HG02870 (cell line): Measurements from ENCODE around the gene IRAK1BP1.
"Not testable (repeated sequence)": the region's sequence is repeated elsewhere in the genome, so short reads cannot be mapped to it uniquely, and the experiment has no call there.

Experiments
- ATAC-seq: cut with Tn5 transposase; IDR thresholded peaks from one replicate; pipeline ENCODE4 v1.9.1; 2021; ENCODE audit warnings: mild to moderate bottlenecking, moderate library complexity; ENCODE audit not compliant: unreplicated experiment

IRAK1BP1 gene, protein sequence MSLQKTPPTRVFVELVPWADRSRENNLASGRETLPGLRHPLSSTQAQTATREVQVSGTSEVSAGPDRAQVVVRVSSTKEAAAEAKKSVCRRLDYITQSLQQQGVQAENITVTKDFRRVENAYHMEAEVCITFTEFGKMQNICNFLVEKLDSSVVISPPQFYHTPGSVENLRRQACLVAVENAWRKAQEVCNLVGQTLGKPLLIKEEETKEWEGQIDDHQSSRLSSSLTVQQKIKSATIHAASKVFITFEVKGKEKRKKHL

DNA sequence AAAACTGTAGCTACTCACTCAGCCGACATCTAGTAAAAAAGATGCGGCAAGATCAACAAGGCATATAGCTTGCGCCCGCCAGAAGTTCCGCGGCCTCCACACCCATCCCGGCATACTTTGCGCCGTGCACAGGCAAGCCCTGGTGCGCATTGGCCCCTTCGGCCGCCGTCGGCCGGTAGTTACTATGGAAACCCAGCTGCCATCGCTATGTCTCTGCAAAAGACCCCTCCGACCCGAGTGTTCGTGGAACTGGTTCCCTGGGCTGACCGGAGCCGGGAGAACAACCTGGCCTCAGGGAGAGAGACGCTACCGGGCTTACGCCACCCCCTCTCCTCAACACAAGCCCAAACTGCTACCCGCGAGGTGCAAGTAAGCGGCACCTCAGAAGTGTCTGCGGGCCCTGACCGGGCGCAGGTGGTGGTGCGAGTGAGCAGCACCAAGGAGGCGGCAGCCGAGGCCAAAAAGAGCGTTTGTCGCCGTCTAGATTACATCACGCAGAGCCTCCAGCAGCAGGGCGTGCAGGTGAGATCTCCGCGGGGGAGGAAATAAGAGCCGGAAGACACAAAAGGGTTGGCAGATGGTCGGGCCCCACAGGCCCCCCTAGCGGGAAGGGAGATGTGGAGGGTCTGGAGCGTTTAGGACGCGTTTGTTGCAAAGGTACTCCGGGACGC, at the start of gene IRAK1BP1:
TSS of gene IRAK1BP1 (plus strand) at position 182 of the 671 bp plus-strand sequence. CDS start at position 208, 26 bp downstream.
- ATAC-seq: peak; percentile 93

DNA sequence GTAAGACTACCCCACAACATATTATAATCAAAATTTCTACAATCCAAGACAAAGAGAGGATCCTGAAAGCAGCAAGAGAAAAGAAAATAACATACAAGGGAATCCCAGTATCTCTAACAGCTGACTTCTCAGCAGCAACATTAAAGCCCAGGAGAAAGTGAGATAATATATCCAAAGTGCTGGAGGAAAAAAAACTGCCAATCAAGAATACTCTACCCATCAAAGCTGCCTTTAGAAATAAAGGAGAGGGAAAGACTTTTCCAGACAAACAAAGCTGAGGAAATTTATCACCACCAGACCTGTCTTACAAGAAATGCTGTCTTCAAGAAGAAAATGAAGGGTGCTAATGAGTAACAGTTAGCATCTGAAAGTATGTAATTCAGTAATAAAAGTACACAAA, 43.3 kb upstream of the IRAK1BP1 start:
- no peak for ATAC-seq

- no peak for ATAC-seq
Measured at GRCh38 chr6:78829407-78829806, 37.9 kb upstream of the IRAK1BP1 start.

GRCh38 chr6:78830805-78831204, 36.5 kb upstream of the IRAK1BP1 start:
- ATAC-seq: no peak

- ATAC-seq: no peak
Measured at GRCh38 chr6:78831492-78831891, 35.9 kb upstream of the IRAK1BP1 start.

DNA sequence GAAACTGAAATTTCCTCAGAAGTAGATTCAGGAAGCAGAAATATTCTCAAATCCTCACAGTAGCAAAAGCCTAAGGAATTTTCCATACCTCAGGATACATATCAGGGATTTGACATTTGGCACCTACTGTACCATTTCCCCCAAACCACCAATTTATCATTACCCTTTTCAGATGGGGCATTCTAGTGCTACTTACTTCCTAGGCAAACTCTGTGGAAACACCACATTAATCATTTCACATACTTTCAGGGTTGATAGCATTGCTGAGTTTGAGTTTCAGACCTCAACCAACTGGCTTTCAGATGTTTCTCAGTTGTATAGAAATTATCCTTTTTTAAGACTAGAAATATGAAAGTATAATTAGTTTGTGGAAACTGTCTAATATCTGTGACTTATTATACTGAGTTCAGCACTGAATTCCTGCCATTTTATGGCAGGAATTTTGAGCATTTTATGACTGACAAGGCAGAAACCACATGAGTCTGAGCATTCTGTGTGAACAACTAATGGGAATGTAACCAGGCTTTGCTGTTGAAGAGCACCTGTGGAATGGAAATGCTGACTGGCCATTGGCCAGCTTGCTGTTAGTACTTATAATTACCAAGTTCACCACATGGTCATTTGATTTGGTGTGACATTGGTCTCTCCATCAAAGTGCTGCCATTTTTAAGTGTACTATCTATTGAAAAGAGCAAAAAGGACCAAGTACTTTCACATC, 35.1 kb upstream of the IRAK1BP1 start:
- ATAC-seq: peak; percentile 63

DNA sequence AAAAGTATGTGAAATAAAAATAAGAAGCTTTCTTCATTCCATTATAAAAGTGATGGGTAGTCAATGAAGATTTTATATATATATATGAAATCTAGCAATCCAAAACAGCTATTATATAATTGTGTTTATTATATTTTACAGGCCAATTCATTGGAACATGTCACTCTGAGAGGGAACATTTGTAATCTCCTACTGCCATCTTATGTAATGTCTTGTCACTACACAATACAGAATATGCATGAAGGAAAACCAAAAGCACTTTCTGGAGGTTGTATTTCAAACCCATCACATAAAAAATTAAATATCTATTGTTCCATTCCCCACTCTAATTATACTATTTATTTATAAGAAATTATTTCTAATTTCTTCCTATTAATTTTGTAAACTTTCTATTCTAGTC, 31.5 kb upstream of the IRAK1BP1 start:
- ATAC-seq: no peak

- ATAC-seq: no peak
Measured at GRCh38 chr6:78836598-78836997, 30.8 kb upstream of the IRAK1BP1 start.

- no peak for ATAC-seq
Measured at GRCh38 chr6:78841111-78841510, 26.2 kb upstream of the IRAK1BP1 start.

DNA sequence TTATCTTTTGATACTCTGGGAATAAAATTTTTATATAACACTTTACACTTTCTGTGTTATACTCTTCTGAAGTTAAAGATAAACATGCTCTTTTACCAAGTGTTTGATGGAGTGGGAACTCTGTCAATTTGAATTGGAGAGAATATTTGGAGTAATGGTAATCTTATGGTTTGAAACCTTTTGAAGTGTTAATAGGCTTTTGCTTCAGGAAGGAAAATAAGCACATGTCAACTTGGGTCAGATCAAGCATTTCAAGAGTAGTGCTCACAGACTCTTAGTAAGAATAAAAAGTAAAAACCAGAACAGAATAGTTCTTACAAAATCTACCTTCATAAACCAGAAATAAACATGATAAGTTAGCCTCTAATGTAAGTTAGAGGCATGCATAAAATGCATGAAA, 24.4 kb upstream of the IRAK1BP1 start:
- no peak for ATAC-seq

- no peak for ATAC-seq
Measured at GRCh38 chr6:78844899-78845298, 22.5 kb upstream of the IRAK1BP1 start.

DNA sequence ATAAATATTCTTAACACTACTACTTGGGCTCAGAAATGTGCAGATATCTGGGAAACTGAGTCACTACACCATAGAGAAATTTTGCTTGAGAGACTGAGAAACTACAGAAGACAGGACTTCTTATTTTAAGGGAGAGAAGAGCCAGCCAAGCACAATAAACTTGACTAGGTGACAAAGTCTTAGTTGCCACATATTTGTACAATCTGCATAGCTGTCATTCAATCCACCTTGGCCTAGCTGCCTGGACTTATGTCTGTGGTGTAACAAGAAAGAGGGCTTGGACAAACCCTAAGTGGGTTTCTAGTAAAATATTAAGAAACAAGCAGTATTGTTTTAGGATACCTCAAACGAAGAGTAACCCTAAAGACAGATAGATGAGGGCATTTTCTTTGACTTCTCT, 21.8 kb upstream of the IRAK1BP1 start:
- ATAC-seq: no peak

DNA sequence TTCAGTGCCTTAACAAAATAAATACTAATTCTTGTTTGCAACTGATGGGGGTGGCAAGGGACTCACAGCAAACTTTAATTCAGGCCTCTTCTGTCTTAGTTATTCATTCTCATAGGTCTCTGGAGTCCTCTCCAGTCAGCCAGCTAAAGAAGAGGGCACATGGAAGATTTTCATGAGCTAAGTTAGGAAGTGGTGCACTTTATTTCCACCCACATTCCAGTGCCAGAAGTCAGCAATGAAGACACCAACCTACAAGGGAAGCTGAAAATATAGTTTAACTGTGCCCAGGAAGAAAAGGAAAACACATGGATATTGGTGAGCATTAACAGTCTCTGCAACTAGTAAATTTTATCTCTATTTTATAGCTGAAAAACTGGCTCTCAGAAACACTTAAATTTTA, 16.7 kb upstream of the IRAK1BP1 start:
- no peak for ATAC-seq

DNA sequence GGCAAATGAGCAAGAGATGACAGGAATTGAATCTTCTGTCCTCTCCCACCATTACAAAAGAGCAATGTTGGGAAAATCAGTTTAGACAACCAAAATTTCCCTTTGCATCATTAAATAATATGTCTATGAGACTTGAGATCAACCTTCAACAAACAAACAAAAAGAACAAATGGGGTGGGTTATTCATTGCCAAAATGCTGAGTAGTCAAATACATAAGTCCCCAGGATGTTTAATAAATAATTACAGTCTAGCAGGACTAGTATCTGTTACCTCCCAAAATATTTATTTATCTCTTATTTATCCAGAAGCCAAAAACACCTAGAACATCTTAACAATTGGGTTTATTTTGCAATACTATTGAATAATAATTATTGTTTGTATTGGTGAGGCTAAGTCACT, 16.2 kb upstream of the IRAK1BP1 start:
- no peak for ATAC-seq

- ATAC-seq: no peak
Measured at GRCh38 chr6:78854546-78854945, 12.8 kb upstream of the IRAK1BP1 start.

GRCh38 chr6:78858339-78858938, 8.9 kb upstream of the IRAK1BP1 start:
- not testable (repeated sequence) for ATAC-seq

GRCh38 chr6:78861509-78861908, 5.8 kb upstream of the IRAK1BP1 start:
- ATAC-seq: no peak

DNA sequence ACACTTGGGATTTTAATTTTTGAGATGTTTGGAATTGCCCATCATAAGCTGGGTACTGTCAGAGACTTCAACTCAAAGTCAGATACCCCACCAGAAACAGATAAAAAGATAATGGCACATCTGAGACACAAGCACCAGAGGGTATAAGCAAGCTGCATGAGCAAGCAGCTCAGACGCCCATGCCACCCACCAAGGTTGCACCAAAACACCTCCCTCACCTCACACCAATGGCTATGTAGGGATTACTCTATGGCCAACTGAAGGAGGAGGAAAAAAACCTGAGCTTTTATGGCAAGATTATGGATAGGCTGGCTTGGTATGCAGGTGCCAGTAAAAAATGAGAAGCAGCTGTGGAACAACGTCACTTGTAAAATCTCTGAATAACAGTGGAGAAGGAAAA, 3.8 kb upstream of the IRAK1BP1 start:
- no peak for ATAC-seq

GRCh38 chr6:78864957-78865356, 2.4 kb upstream of the IRAK1BP1 start:
- no peak for ATAC-seq

- ATAC-seq: peak; percentile 33
Measured at GRCh38 chr6:78867020-78867369, 356 bp upstream of the IRAK1BP1 start.

GRCh38 chr6:78868116-78868515, 765 bp downstream of the IRAK1BP1 start:
- ATAC-seq: no peak

- ATAC-seq: no peak
Measured at GRCh38 chr6:78875505-78875904, 8.2 kb downstream of the IRAK1BP1 start.
